ENCODE data around the gene KRTAP10-4.

KRTAP10-4 gene

DNA sequence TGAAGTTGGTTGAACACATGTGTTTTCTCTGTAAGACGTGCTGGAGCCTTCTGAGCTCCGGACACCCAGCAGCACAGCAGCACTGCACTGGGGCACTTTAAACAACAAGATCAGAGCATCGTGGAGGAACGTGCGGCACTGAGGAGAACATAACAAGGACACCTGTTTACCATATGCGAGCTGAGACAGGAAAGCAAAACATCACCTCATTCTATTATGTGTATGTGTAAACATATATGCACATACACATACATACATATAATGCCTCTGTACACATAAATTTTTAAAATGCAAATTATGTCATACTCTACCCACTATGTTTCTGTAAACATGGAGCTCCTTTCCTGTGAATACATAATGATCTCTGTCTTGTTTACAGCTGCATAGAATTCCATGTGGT lies 22.0 kb downstream of the KRTAP10-4 start:
- Histone ChIP-seq H3K27ac (ENCODE audit: low read length) (no peak overlapping the region), H3K9me3 (ENCODE audit: insufficient read depth, low read length, severe bottlenecking) (no peaks in the 10 kb centered on the region), H3K36me3 (ENCODE audit: insufficient read depth, low read length) (no peaks in the 10 kb centered on the region), H3K27me3 (ENCODE audit: insufficient read depth, low read length, poor library complexity) (no peaks in the 10 kb centered on the region), H3K79me2 (ENCODE audit: insufficient read depth, low read length) (no peaks in the 10 kb centered on the region), H3K4me1 (ENCODE audit: insufficient read depth, low read length) (no peaks in the 10 kb centered on the region), H3K4me2 (ENCODE audit: insufficient read depth, low read length) (no peak overlapping the region), H4K20me1 (ENCODE audit: insufficient read depth, low read length) (no peaks in the 10 kb centered on the region), H3K9ac (ENCODE audit: low read depth, low read length) (no peak overlapping the region), H3K4me3 (ENCODE audit: low read depth in 1 of 2, low read length in 2 of 2) (no peak overlapping the region), H2AFZ (ENCODE audit: low read depth, low read length) (no peak overlapping the region)
- TF ChIP-seq EZH2 (IDR thresholded peaks at IDR 0.05; ENCODE audit: borderline replicate concordance, low read depth, low read length, severe bottlenecking) (no peak), CTCF (IDR thresholded peaks at IDR 0.05; ENCODE audit: borderline replicate concordance, extremely low read depth, low read length, poor library complexity, severe bottlenecking) (no peak)
- DNase-seq (no peak), ATAC-seq (ENCODE audit: insufficient read depth, low read depth) (no peak)

DNA sequence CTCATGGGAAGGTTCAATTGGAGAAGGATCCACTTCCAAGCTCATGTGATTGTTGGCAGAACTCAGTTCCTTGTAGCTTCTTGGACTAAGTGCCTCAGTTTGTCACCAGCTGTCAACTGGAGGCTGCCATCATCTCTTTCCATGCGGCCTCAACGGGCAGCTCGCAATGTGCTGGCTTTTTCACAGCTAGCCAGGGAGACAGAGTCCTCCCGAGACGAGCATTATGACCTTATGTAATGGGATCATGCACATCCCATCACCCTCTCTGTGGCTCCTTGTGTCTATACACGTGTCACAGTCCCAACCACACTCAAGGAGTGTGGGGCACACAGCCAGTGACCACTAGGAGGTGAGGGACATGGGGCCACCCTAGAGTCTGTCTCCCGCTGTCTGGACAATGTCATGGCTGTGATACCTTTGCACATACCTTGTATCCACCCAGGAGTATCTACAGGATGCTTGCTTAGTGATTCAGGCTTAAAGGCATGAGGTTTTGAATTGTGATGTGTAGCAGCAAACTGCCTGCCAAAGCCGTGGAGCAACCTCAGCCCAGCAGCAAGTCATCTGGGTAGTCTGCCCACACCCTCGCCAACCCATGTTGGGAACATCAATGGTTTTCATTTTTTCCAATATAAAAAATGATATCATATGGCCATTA lies 22.7 kb downstream of the KRTAP10-4 start:
- Histone ChIP-seq H3K27ac (ENCODE audit: low read length) (no peak overlapping the region), H3K79me2 (ENCODE audit: insufficient read depth, low read length) (no peaks in the 10 kb centered on the region), H3K9me3 (ENCODE audit: insufficient read depth, low read length, severe bottlenecking) (no peaks in the 10 kb centered on the region), H3K4me2 (ENCODE audit: insufficient read depth, low read length) (no peak overlapping the region), H3K4me1 (ENCODE audit: insufficient read depth, low read length) (no peaks in the 10 kb centered on the region), H3K4me3 (ENCODE audit: low read depth in 1 of 2, low read length in 2 of 2) (no peak overlapping the region), H3K36me3 (ENCODE audit: insufficient read depth, low read length) (no peaks in the 10 kb centered on the region), H4K20me1 (ENCODE audit: insufficient read depth, low read length) (no peaks in the 10 kb centered on the region), H2AFZ (ENCODE audit: low read depth, low read length) (no peak overlapping the region), H3K9ac (ENCODE audit: low read depth, low read length) (no peak overlapping the region), H3K27me3 (ENCODE audit: insufficient read depth, low read length, poor library complexity) (no peaks in the 10 kb centered on the region)
- TF ChIP-seq CTCF (IDR thresholded peaks at IDR 0.05; ENCODE audit: borderline replicate concordance, extremely low read depth, low read length, poor library complexity, severe bottlenecking) (no peak), EZH2 (IDR thresholded peaks at IDR 0.05; ENCODE audit: borderline replicate concordance, low read depth, low read length, severe bottlenecking) (no peak)
- DNase-seq: no peak
- ATAC-seq (ENCODE audit: insufficient read depth, low read depth): no peak

DNA sequence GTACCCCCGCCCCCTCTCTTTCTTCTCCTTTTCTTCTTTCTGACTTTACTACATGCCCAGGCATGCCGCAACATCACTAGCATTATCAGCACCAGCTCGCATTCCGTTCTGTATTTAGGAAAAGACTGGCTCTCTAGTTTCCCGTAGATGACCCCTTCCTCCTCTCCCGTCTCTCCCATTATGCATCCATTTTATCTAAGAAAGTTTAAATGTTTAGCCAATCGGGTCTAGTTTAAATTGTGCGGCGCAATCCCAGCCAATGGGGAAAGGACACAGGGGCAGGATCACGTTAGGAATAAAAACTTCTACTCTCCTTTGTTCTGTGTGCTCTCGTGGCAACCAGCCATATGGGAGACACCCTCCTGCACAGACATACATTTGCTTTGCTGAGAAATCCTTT lies 24.5 kb downstream of the KRTAP10-4 start:
- no peak overlapping the region for H3K9ac ChIP-seq (ENCODE audit: low read depth, low read length)
- H3K4me1 ChIP-seq (ENCODE audit: insufficient read depth, low read length): no peaks in the 10 kb centered on the region
- no peaks in the 10 kb centered on the region for H3K27me3 ChIP-seq (ENCODE audit: insufficient read depth, low read length, poor library complexity)
- H3K4me3 ChIP-seq (ENCODE audit: low read depth in 1 of 2, low read length in 2 of 2): no peak overlapping the region
- no peak overlapping the region for H3K4me2 ChIP-seq (ENCODE audit: insufficient read depth, low read length)
- no peak overlapping the region for H2AFZ ChIP-seq (ENCODE audit: low read depth, low read length)
- no peak for TF ChIP-seq CTCF (IDR thresholded peaks at IDR 0.05; ENCODE audit: borderline replicate concordance, extremely low read depth, low read length, poor library complexity, severe bottlenecking)
- no peak for TF ChIP-seq EZH2 (IDR thresholded peaks at IDR 0.05; ENCODE audit: borderline replicate concordance, low read depth, low read length, severe bottlenecking)
- H3K9me3 ChIP-seq (ENCODE audit: insufficient read depth, low read length, severe bottlenecking): no peaks in the 10 kb centered on the region
- DNase-seq: no peak
- no peaks in the 10 kb centered on the region for H3K79me2 ChIP-seq (ENCODE audit: insufficient read depth, low read length)
- no peaks in the 10 kb centered on the region for H3K36me3 ChIP-seq (ENCODE audit: insufficient read depth, low read length)
- no peaks in the 10 kb centered on the region for H4K20me1 ChIP-seq (ENCODE audit: insufficient read depth, low read length)
- H3K27ac ChIP-seq (ENCODE audit: low read length): no peak overlapping the region
- ATAC-seq (ENCODE audit: insufficient read depth, low read depth): no peak

Data from DND-41 (cell line).